K562 (cell line): Measurements from ENCODE around the gene SHFL. TPM values are rescaled to one million over a fixed set of nuclear protein-coding genes. Genes with fewer than 3 reads are reported as not detected.

Experiments
- ATAC-seq: fragments of 200-7000 bp; cut with Tn5 transposase; 3 replicates; pipeline ENCODE4 v1.9.1; 2020; ENCODE audit warnings: moderate library complexity
- BruUV-seq: library from RNA; stranded (reverse); fragments of 400-500 nt; replicated peaks from 2 replicates; lab custom pipeline; 2021; lab: Mats Ljungman, UMichigan
- CTCF ChIA-PET: fragments of 300-600 bp; formaldehyde crosslinking; extraction: SDS; loops from one replicate; lab custom pipeline; 2021; ENCODE audit warnings: low intra/inter-chr PET ratio; lab: Yijun Ruan, JAX
- POLR2A ChIA-PET: fragments of 300-600, 350-650 bp; sonication (Branson Sonifier 250); formaldehyde crosslinking; extraction: SDS; loops from one replicate; lab custom pipeline; 2021; ENCODE audit warnings: antibody characterized with exemption, inconsistent platforms; lab: Yijun Ruan, JAX
- DNase-seq, 4 experiments: peaks; one replicate each; pipeline versions ENCODE4 v3.0.0 to v3.0.0-alpha.2; 2011 to 2018; ENCODE audit warnings: low spot score in 3 of 4, mixed read lengths in 3 of 4; ENCODE audit errors: extremely low read depth in 1 of 4
- FAIRE-seq: peaks from 2 replicates; lab custom pipeline; 2011; peaks lifted over from hg19 to GRCh38; lab: Jason Lieb, UNC
- H2AFZ ChIP-seq: 2 replicates; pipeline ENCODE4 v1.6.0; 2011; ENCODE audit warnings: low read depth, low read length, control low read depth, inconsistent platforms
- H3K27ac ChIP-seq: fragments of 200-600 bp; 3 replicates; pipeline ENCODE4 v1.8.0; 2011; ENCODE audit warnings: low read depth, mild to moderate bottlenecking, control low read depth, inconsistent platforms, low read length, moderate library complexity, mixed read lengths; ENCODE audit errors: extremely low read depth
- H3K27me3 ChIP-seq, 2 experiments: fragments of 300-600 bp in 1 of 2; 2 replicates in 1 of 2; 3 replicates in 1 of 2; pipeline versions ENCODE4 v1.6.0 to v1.8.0; 2011; ENCODE audit warnings: inconsistent platforms in 2 of 2, low read length in 2 of 2, mild to moderate bottlenecking in 1 of 2, mixed read lengths in 1 of 2, moderate library complexity in 1 of 2; ENCODE audit not compliant: control insufficient read depth in 2 of 2, insufficient read depth in 2 of 2
- H3K36me3 ChIP-seq: fragments of 300-600 bp; 3 replicates; pipeline ENCODE4 v1.8.0; 2011; ENCODE audit warnings: mild to moderate bottlenecking, low read length, inconsistent platforms; ENCODE audit not compliant: control insufficient read depth, insufficient read depth
- H3K4me1 ChIP-seq, 2 experiments: fragments of 200-600 bp in 1 of 2; replicated peaks in 1 of 2; 2 replicates in 1 of 2; 3 replicates in 1 of 2; pipeline versions ENCODE4 v1.5.1 to v1.8.0; 2011; ENCODE audit warnings: inconsistent platforms in 2 of 2, low read length in 2 of 2, mild to moderate bottlenecking in 1 of 2, mixed read lengths in 1 of 2, moderate library complexity in 1 of 2; ENCODE audit not compliant: control insufficient read depth in 2 of 2, insufficient read depth in 2 of 2
- H3K4me2 ChIP-seq: 2 replicates; pipeline ENCODE4 v1.6.1; 2011; ENCODE audit warnings: low read length, control low read depth, inconsistent platforms, mixed read lengths; ENCODE audit not compliant: insufficient read depth
- H3K4me3 ChIP-seq: fragments of 200-600 bp; sonication (generic), shearing (Covaris generic); 2 replicates; pipeline ENCODE4 v1.5.1; 2016; ENCODE audit warnings: control low read depth, inconsistent platforms
- H3K79me2 ChIP-seq: fragments of 200-600 bp; 3 replicates; pipeline ENCODE4 v1.8.0; 2011; ENCODE audit warnings: low read length, inconsistent platforms; ENCODE audit not compliant: control insufficient read depth, insufficient read depth
- H3K9ac ChIP-seq, 2 experiments: 2 replicates each; pipeline versions ENCODE4 v1.6.0 to v1.6.1; 2011; ENCODE audit warnings: low read depth in 2 of 2, low read length in 2 of 2, control low read depth in 1 of 2, inconsistent platforms in 1 of 2, mild to moderate bottlenecking in 1 of 2, mixed read lengths in 1 of 2; ENCODE audit not compliant: insufficient read depth in 1 of 2
- H3K9me1 ChIP-seq: one replicate; pipeline ENCODE4 v1.6.0; 2011; ENCODE audit warnings: inconsistent platforms, mild to moderate bottlenecking, low read length, moderate library complexity; ENCODE audit not compliant: control insufficient read depth, insufficient read depth
- H3K9me3 ChIP-seq: replicated peaks from 2 replicates; pipeline ENCODE4 v1.5.1; 2011; ENCODE audit warnings: low read depth, low read length, inconsistent platforms; ENCODE audit not compliant: control insufficient read depth, insufficient read depth
- H4K20me1 ChIP-seq: replicated peaks from 2 replicates; pipeline ENCODE4 v1.6.1; 2011; ENCODE audit warnings: low read length, inconsistent platforms, mixed read lengths; ENCODE audit not compliant: control insufficient read depth, insufficient read depth
- ATF7 ChIP-seq: fragments of 450-650 bp; IDR thresholded peaks from 2 replicates; pipeline ENCODE4 v1.7.1; 2014; ENCODE audit warnings: mild to moderate bottlenecking, moderate library complexity
- CEBPG ChIP-seq, 3 experiments: fragments of 200-800 bp in 1 of 3; sonication (Bioruptor generic) in 1 of 3; sonication (generic) in 1 of 3; formaldehyde crosslinking in 1 of 3; IDR thresholded peaks in 2 of 3; conservative IDR thresholded peaks in 1 of 3; 2 replicates each; pipeline versions ENCODE4 v1.6.1 to v1.8.0; 2016 to 2022; ENCODE audit warnings: missing compliant biosample characterization in 2 of 3, missing genetic modification characterization in 2 of 3, mild to moderate bottlenecking in 1 of 3, missing genetic modification reagents in 1 of 3
- HDAC6 ChIP-seq: IDR thresholded peaks from 2 replicates; pipeline ENCODE4 v1.6.1; 2012; ENCODE audit warnings: low read depth, mild to moderate bottlenecking, control low read depth, inconsistent platforms, low read length, moderate library complexity
- NFE2L1 ChIP-seq: fragments of 450-650 bp; IDR thresholded peaks from 2 replicates; pipeline ENCODE4 v1.6.1; 2016; ENCODE audit warnings: missing genetic modification characterization, low read depth, mild to moderate bottlenecking, missing compliant biosample characterization, moderate library complexity, borderline replicate concordance
- TAF15 ChIP-seq: fragments of 200-400 bp; formaldehyde crosslinking; IDR thresholded peaks from 2 replicates; pipeline ENCODE4 v1.6.1; 2017; ENCODE audit warnings: mild to moderate bottlenecking, low read depth, low read length, moderate library complexity
- TFE3 ChIP-seq: fragments of 450-650 bp; formaldehyde crosslinking; IDR thresholded peaks from 2 replicates; pipeline ENCODE4 v1.4.0; 2020; ENCODE audit warnings: mild to moderate bottlenecking, mixed read lengths
- U2AF1 ChIP-seq: fragments of 200-400 bp; formaldehyde crosslinking; optimal IDR thresholded peaks from 2 replicates; pipeline ENCODE3; 2017; ENCODE audit warnings: mild to moderate bottlenecking, low read depth, low read length, moderate library complexity
- ZC3H8 ChIP-seq: fragments of 450-650 bp; IDR thresholded peaks from 2 replicates; pipeline ENCODE4 v1.6.1; 2017
- ZNF197 ChIP-seq: fragments of 200-800 bp; sonication (Bioruptor generic); IDR thresholded peaks from 2 replicates; pipeline ENCODE4 v1.6.1; 2016; ENCODE audit warnings: low read depth, missing genetic modification characterization, missing compliant biosample characterization
- WGBS: fragments of 100-300 bp; shearing (Covaris generic); methylation state at CpG from one replicate; pipeline ENCODE4 v1.1.6; 2016; ENCODE audit warnings: low coverage, mixed read lengths; ENCODE audit not compliant: insufficient coverage; ENCODE audit errors: missing lambda C conversion rate; 5-methylcytosine and 5-hydroxymethylcytosine counted together
- in situ Hi-C: fragments of 300-500 bp; cut with MboI; formaldehyde crosslinking; loops from 4 replicates; pipeline ENCODE4 v1.15.0; 2018; ENCODE audit warnings: inconsistent platforms, mixed read lengths
- intact Hi-C: fragments of 100-400 bp; cut with micrococcal nuclease; formaldehyde crosslinking; loops from 2 replicates; pipeline ENCODE4 v1.14.2; 2022
- polyA plus RNA-seq, 8 experiments: library from polyadenylated mRNA; depleted of rRNA in 4 of 8; stranded (reverse) in 5 of 8; unstranded in 3 of 8; fragments of >200 nt; fragmentation: Nextera tagmentation in 2 of 8; fragmentation: Illumina TruSeq in 1 of 8; extraction: Ambion mirVana in 2 of 8; extraction: Trizol in 1 of 8; gene quantifications; 2 replicates each; pipeline versions ENCODE4 v1.2.1 to v1.2.3, GENCODE V29; 2011 to 2014; ENCODE audit warnings: inconsistent platforms in 1 of 8, missing spikeins in 1 of 8
- total RNA-seq, 7 experiments: library from RNA; depleted of rRNA in 6 of 7; stranded (reverse); fragments of >200 nt in 6 of 7; fragmentation: Illumina TruSeq in 2 of 7; extraction: Trizol in 2 of 7; gene quantifications; 2 replicates each; pipeline versions ENCODE4 v1.2.1 to v1.2.3, GENCODE V29; 2011 to 2021; ENCODE audit warnings: low replicate concordance in 1 of 7

Gene SHFL
- total and polyA plus RNA-seq, 9 of the 15 experiments (the other 6 are each of a cell fraction or from before 2014, with no cell fraction given): 1.5 to 25.7 (median 13.0) TPM

GRCh38 chr19:10132905-10133304 lies 46.8 kb downstream of the SHFL start:
- ATAC-seq (no peak), DNase-seq (no peak), FAIRE-seq (no peak)
- Histone ChIP-seq H3K36me3 (peaks cover 78% of the 10 kb centered on the region; the same call in 2 of the 3 replicates), H3K4me1 (peaks cover 0 to 12% of the 10 kb centered on the region in 2 experiments; a peak in 2 of 5 replicates), H4K20me1 (no peaks in the 10 kb centered on the region; the same call in 1 of the 2 replicates), H3K4me2 (no peak overlapping the region), H3K27ac (no peak overlapping the region), H3K79me2 (no peaks in the 10 kb centered on the region), H3K9ac (no peak overlapping the region), H2AFZ (no peak overlapping the region), H3K27me3 (no peaks in the 10 kb centered on the region), H3K9me1 (no peaks in the 10 kb centered on the region), H3K9me3 (no peaks in the 10 kb centered on the region), H3K4me3 (no peak overlapping the region)
- in situ Hi-C loops (no loop called here), intact Hi-C loops (no loop called here)
- ChIA-PET CTCF (no interaction called here), POLR2A (interaction anchor here (0.6 to 1.0 kb wide), 5 partner anchors 11 to 271 kb away, joined by 3 to 4 read pairs (median 3); no protein-coding TSS in a partner anchor)
- 75% methylated on average over 7 of the region's 7 CpGs for WGBS
- no TSS peak for BruUV-seq
- TF ChIP-seq U2AF1 (no peak), HDAC6 (no peak), ATF7 (no peak), ZNF197 (CRISPR knock-in tag) (no peak), CEBPG (CRISPR knock-in tag; IDR thresholded peaks at IDR 0.05) (no peak), CEBPG (tag; conservative IDR thresholded peaks at IDR 0.05 in 1 of 2, IDR thresholded peaks at IDR 0.05 in 1 of 2) (no peak), TAF15 (no peak), NFE2L1 (tag) (no peak), TFE3 (CRISPR knock-in tag) (no peak), ZC3H8 (no peak)
